ENCODE results near the gene DSPP.

The DSPP gene

GRCh38 chr4:87632469-87632868 is 24.1 kb downstream of the DSPP start:
- no peak for DNase-seq

GRCh38 chr4:87633243-87633642 is 24.9 kb downstream of the DSPP start:
- DNase-seq, result peak; percentile 23

GRCh38 chr4:87644286-87644685 is 36.0 kb downstream of the DSPP start:
- DNase-seq, result no peak

- DNase-seq, result no peak
These were observed 41.7 kb downstream of the DSPP start, which contains the start of gene DMP1 for GRCh38 chr4:87649980-87650379. TSS of gene DMP1 (plus strand) at chr4:87650280. CDS start at chr4:87656493, 6,213 bp downstream.

- no peak for DNase-seq
These were observed 42.6 kb downstream of the DSPP start for GRCh38 chr4:87650938-87651337.

- DNase-seq, result no peak
These were observed 43.6 kb downstream of the DSPP start for GRCh38 chr4:87651941-87652340.

GRCh38 chr4:87654487-87655044 is 46.2 kb downstream of the DSPP start:
- DNase-seq, result no peak

GRCh38 chr4:87657525-87657924 is 49.2 kb downstream of the DSPP start:
- DNase-seq, result peak; percentile 64

GRCh38 chr4:87659247-87659931 is 51.1 kb downstream of the DSPP start:
- DNase-seq, result no peak

GRCh38 chr4:87662871-87663270 is 54.5 kb downstream of the DSPP start:
- DNase-seq, result no peak
